GM23338 (cell line): ENCODE measurements around the gene TSPYL4. TPM values are rescaled to one million over a fixed set of nuclear protein-coding genes. Genes with fewer than 3 reads are reported as not detected.

Experiments
- ATAC-seq: fragments of 200-7000 bp; cut with Tn5 transposase; 3 replicates; pipeline ENCODE4 v1.9.1; 2020
- DNase-seq: peaks from one replicate; pipeline ENCODE4 v3.0.0-alpha.2; 2015; ENCODE audit warnings: low spot score
- H2AFZ ChIP-seq: fragments of 200-600 bp; sonication (generic); 2 replicates; pipeline ENCODE4 v1.8.0; 2016; ENCODE audit warnings: antibody characterized with exemption, mild to moderate bottlenecking, moderate library complexity
- H3F3A ChIP-seq: fragments of 200-600 bp; sonication (generic); replicated peaks from 2 replicates; pipeline ENCODE4 v1.8.0; 2017; ENCODE audit warnings: antibody characterized with exemption, mixed run types, low read depth
- H3K27ac ChIP-seq: fragments of 200-600 bp; sonication (generic); 2 replicates; pipeline ENCODE4 v1.6.1; 2016; ENCODE audit warnings: low read depth
- H3K27me3 ChIP-seq: fragments of 200-600 bp; sonication (generic); 2 replicates; pipeline ENCODE4 v1.8.0; 2016; ENCODE audit warnings: mild to moderate bottlenecking, mixed run types, moderate library complexity; ENCODE audit not compliant: insufficient read depth
- H3K36me3 ChIP-seq: fragments of 200-600 bp; sonication (generic); 2 replicates; pipeline ENCODE4 v1.8.0; 2016; ENCODE audit warnings: mild to moderate bottlenecking; ENCODE audit not compliant: insufficient read depth
- H3K4me1 ChIP-seq: fragments of 200-600 bp; sonication (generic); 2 replicates; pipeline ENCODE4 v1.8.0; 2016; ENCODE audit warnings: mild to moderate bottlenecking, moderate library complexity; ENCODE audit not compliant: insufficient read depth
- H3K4me2 ChIP-seq: fragments of 200-600 bp; sonication (generic); 2 replicates; pipeline ENCODE4 v1.7.1; 2017; ENCODE audit warnings: mixed run types
- H3K4me3 ChIP-seq: fragments of 200-600 bp; sonication (generic); 2 replicates; pipeline ENCODE4 v1.6.1; 2016; ENCODE audit warnings: mixed run types
- H3K79me2 ChIP-seq: fragments of 200-600 bp; sonication (generic); replicated peaks from 2 replicates; pipeline ENCODE4 v1.8.0; 2017; ENCODE audit warnings: mild to moderate bottlenecking; ENCODE audit not compliant: insufficient read depth
- H3K9me2 ChIP-seq: fragments of 200-600 bp; sonication (generic); 2 replicates; pipeline ENCODE4 v1.8.0; 2017; ENCODE audit not compliant: insufficient read depth
- H4K20me1 ChIP-seq: fragments of 200-600 bp; sonication (generic); replicated peaks from 2 replicates; pipeline ENCODE4 v1.8.0; 2017; ENCODE audit warnings: mild to moderate bottlenecking; ENCODE audit not compliant: insufficient read depth
- H3K27ac Mint-ChIP-seq: 2 replicates; pipeline ENCODE4 v1.8.0; 2020; ENCODE audit warnings: inconsistent platforms, mild to moderate bottlenecking, moderate library complexity, mixed read lengths
- H3K27me3 Mint-ChIP-seq: 3 replicates; pipeline ENCODE4 v1.8.0; 2022; ENCODE audit warnings: low read depth, mild to moderate bottlenecking, moderate library complexity, mixed read lengths, inconsistent platforms; ENCODE audit not compliant: insufficient read depth, poor library complexity
- H3K36me3 Mint-ChIP-seq: 3 replicates; pipeline ENCODE4 v1.8.0; 2021; ENCODE audit warnings: low read depth, mild to moderate bottlenecking, inconsistent platforms, moderate library complexity, mixed read lengths
- H3K4me1 Mint-ChIP-seq: 3 replicates; pipeline ENCODE4 v1.8.0; 2020; ENCODE audit warnings: mild to moderate bottlenecking, inconsistent platforms, mixed read lengths
- H3K4me3 Mint-ChIP-seq: 3 replicates; pipeline ENCODE4 v1.8.0; 2021; ENCODE audit warnings: moderate library complexity, mild to moderate bottlenecking, inconsistent platforms, mixed read lengths
- H3K9me3 Mint-ChIP-seq: 3 replicates; pipeline ENCODE4 v1.8.0; 2020; ENCODE audit warnings: moderate library complexity, mild to moderate bottlenecking, inconsistent platforms, mixed read lengths
- ETS1 ChIP-seq: IDR thresholded peaks from 2 replicates; pipeline ENCODE4 v1.6.1; 2016; ENCODE audit warnings: antibody characterized with exemption
- JUNB ChIP-seq: IDR thresholded peaks from one replicate; pipeline ENCODE4 v1.6.1; 2016; ENCODE audit warnings: antibody characterized with exemption; ENCODE audit not compliant: unreplicated experiment
- NANOG ChIP-seq: IDR thresholded peaks from 2 replicates; pipeline ENCODE4 v1.6.1; 2016; ENCODE audit warnings: antibody characterized with exemption, borderline replicate concordance
- STAT1 ChIP-seq: IDR thresholded peaks from one replicate; pipeline ENCODE4 v1.6.1; 2016; ENCODE audit warnings: antibody characterized with exemption; ENCODE audit not compliant: unreplicated experiment
- ZNF462 ChIP-seq: fragments of 250-450 bp; sonication (Bioruptor Pico); IDR thresholded peaks from 2 replicates; pipeline ENCODE4 v1.5.0; 2020; ENCODE audit warnings: mild to moderate bottlenecking, moderate library complexity
- polyA plus RNA-seq: library from polyadenylated mRNA; unstranded; fragments of >200 nt; fragmentation: Nextera tagmentation; extraction: Ambion mirVana; gene quantifications from 2 replicates; pipeline ENCODE4 v1.2.1, GENCODE V29; 2016
- total RNA-seq: library from RNA; depleted of rRNA; stranded (reverse); fragments of >200 nt; shearing (Covaris generic); gene quantifications from 2 replicates; pipeline ENCODE4 v1.2.3, GENCODE V29; 2014

Gene TSPYL4
- total and polyA plus RNA-seq, 2 experiments from 2014 or later, result 13.2 to 19.8 TPM

GRCh38 chr6:116238083-116238482 is 15.8 kb downstream of the TSPYL4 start:
- Histone ChIP-seq H3K36me3 (peaks cover 15% of the 10 kb centered on the region), H3K4me1 (no peaks in the 10 kb centered on the region), H3K79me2 (no peaks in the 10 kb centered on the region), H3K4me2 (no peak overlapping the region), H3K9me2 (no peaks in the 10 kb centered on the region), H3K27me3 (no peaks in the 10 kb centered on the region), H3K4me3 (no peak overlapping the region), H3K27ac (no peak overlapping the region), H2AFZ (no peak overlapping the region), H3F3A (no peaks in the 10 kb centered on the region), H4K20me1 (no peaks in the 10 kb centered on the region)
- H3K4me1 Mint-ChIP-seq, result no peaks in the 10 kb centered on the region
- no peak for ATAC-seq
- no peaks in the 10 kb centered on the region for H3K9me3 Mint-ChIP-seq
- TF ChIP-seq STAT1 (no peak), ETS1 (no peak), ZNF462 (CRISPR knock-in tag) (no peak)
- no peak for DNase-seq
- H3K4me3 Mint-ChIP-seq, result no peak overlapping the region
- peaks cover 2% of the 10 kb centered on the region for H3K27me3 Mint-ChIP-seq
- no peak overlapping the region for H3K27ac Mint-ChIP-seq
- H3K36me3 Mint-ChIP-seq, result peaks cover 9% of the 10 kb centered on the region; the same call in 2 of the 3 replicates

GRCh38 chr6:116234689-116235088 is 19.2 kb downstream of the TSPYL4 start:
- Mint-ChIP-seq H3K9me3 (no peaks in the 10 kb centered on the region), H3K27me3 (peaks cover 3% of the 10 kb centered on the region), H3K27ac (no peak overlapping the region), H3K4me3 (no peak overlapping the region), H3K36me3 (peaks cover 4% of the 10 kb centered on the region; the same call in 2 of the 3 replicates), H3K4me1 (peaks cover 5% of the 10 kb centered on the region; the same call in 1 of the 3 replicates)
- DNase-seq (no peak), ATAC-seq (no peak)
- Histone ChIP-seq H3K27me3 (no peaks in the 10 kb centered on the region), H3K36me3 (peaks cover 15% of the 10 kb centered on the region), H3K79me2 (no peaks in the 10 kb centered on the region), H2AFZ (no peak overlapping the region), H3K4me2 (no peak overlapping the region), H3F3A (no peaks in the 10 kb centered on the region), H4K20me1 (no peaks in the 10 kb centered on the region), H3K9me2 (no peaks in the 10 kb centered on the region), H3K4me1 (no peaks in the 10 kb centered on the region), H3K27ac (no peak overlapping the region), H3K4me3 (no peak overlapping the region)
- TF ChIP-seq NANOG, result no peak
- no peak for TF ChIP-seq JUNB
- TF ChIP-seq ZNF462 (CRISPR knock-in tag), result no peak
